EL (cell line): ENCODE data around the gene GPATCH3.
"Not testable (repeated sequence)": the region's sequence is repeated elsewhere in the genome, so short reads cannot be mapped to it uniquely, and the experiment has no call there.

Experiments
- DNase-seq: peaks from one replicate; pipeline ENCODE4 v3.0.0-alpha.2; 2016

Gene GPATCH3

GRCh38 chr1:26862781-26863684 lies 37.2 kb downstream of the GPATCH3 start, which contains the start of gene SFN:
TSS of gene SFN (plus strand) at chr1:26863149. CDS start at chr1:26863213, 64 bp downstream.
- no peak for DNase-seq

GRCh38 chr1:26861889-26862378 lies 38.3 kb downstream of the GPATCH3 start:
- DNase-seq: no peak

- DNase-seq: peak; percentile 54
These were observed 39.0 kb downstream of the GPATCH3 start for GRCh38 chr1:26861286-26861701.

GRCh38 chr1:26858891-26859640 lies 41.2 kb downstream of the GPATCH3 start:
- DNase-seq: no peak

GRCh38 chr1:26858160-26858559 lies 42.1 kb downstream of the GPATCH3 start:
- peak; percentile 20 for DNase-seq

- no peak for DNase-seq
These were observed 42.7 kb downstream of the GPATCH3 start for GRCh38 chr1:26857473-26858060.

GRCh38 chr1:26856604-26857469 lies 43.4 kb downstream of the GPATCH3 start:
- DNase-seq: no peak

- no peak for DNase-seq
These were observed 44.1 kb downstream of the GPATCH3 start for GRCh38 chr1:26856181-26856580.

GRCh38 chr1:26855636-26856035 lies 44.6 kb downstream of the GPATCH3 start:
- no peak for DNase-seq

- no peak for DNase-seq
These were observed 45.4 kb downstream of the GPATCH3 start for GRCh38 chr1:26854906-26855305.

GRCh38 chr1:26853600-26853999 lies 46.7 kb downstream of the GPATCH3 start:
- DNase-seq: no peak

GRCh38 chr1:26853156-26853555 lies 47.1 kb downstream of the GPATCH3 start:
- peak; percentile 86 for DNase-seq

GRCh38 chr1:26852701-26853100 lies 47.6 kb downstream of the GPATCH3 start:
- DNase-seq: no peak

GRCh38 chr1:26851106-26851684 lies 49.1 kb downstream of the GPATCH3 start:
- DNase-seq: no peak

GRCh38 chr1:26848941-26849774 lies 51.1 kb downstream of the GPATCH3 start:
- peak; percentile 92 for DNase-seq

GRCh38 chr1:26848499-26848898 lies 51.8 kb downstream of the GPATCH3 start:
- DNase-seq: no peak

GRCh38 chr1:26847826-26848225 lies 52.4 kb downstream of the GPATCH3 start:
- not testable (repeated sequence) for DNase-seq

GRCh38 chr1:26844424-26845196 lies 55.7 kb downstream of the GPATCH3 start:
- no peak for DNase-seq
